GM21619 (cell line): ENCODE data around the gene MBOAT1.

ENCODE experiments used
- ATAC-seq: cut with Tn5 transposase; IDR thresholded peaks from one replicate; pipeline ENCODE4 v1.9.1; 2021; ENCODE audit not compliant: unreplicated experiment

Gene MBOAT1

DNA sequence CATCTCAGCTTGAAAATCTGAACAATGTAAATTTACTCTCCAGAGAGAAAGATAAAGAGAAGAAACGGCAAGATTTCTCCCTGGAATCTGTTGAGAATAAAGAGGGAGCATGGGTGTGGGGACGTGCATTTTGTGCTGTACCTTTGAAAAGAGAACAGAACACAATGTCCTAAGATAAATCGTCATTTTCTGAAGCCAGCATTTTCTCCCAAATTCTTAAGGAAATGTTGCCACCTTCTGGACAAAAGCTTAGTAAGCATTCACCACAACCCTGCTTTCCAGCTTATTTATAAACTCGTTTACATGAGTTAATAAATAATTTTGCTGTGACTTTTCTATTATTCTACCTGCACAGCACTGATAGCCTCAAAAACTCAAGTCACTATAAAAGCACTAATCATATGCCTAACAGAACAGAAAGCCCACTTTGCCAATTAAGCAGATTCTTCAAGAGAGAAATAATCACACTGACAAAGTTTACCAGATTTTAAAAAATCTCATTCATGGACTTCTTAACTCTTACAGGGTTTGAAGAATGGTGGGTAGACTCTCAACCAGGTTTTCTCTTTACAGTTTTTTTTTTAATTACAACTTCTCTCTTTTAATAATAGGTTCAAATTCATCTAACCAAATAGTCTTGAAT lies 155.8 kb downstream of the MBOAT1 start:
- ATAC-seq = peak; percentile 59

DNA sequence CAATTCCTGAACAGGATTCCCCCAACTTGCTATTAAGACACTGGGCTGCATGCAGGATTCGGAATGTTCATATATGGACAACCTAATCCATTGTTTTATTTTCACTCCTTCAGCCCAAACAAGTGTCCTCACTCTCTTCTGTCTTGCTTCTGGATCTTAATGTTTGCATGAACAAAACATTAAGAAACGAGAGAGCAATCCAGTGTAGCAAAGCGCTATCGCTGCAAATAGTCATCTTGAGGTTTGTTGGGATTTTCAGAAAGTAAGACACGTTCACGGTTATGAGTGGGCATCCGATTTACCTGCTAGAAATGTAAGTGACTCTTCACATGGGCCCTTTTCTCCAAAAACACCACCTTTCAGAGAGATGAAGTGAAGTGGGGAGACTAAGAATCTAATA lies 156.4 kb downstream of the MBOAT1 start:
- ATAC-seq = no peak
